Measurements from ENCODE around the gene IGSF21.

The IGSF21 gene

GRCh38 chr1:18066576-18066975, 41.0 kb upstream of the IGSF21 start:
- no peak for DNase-seq (ENCODE audit: low read depth, low spot score)
- H3K4me3 ChIP-seq (ENCODE audit: low read depth, low read length), result no peak overlapping the region
- TF ChIP-seq CTCF (IDR thresholded peaks at IDR 0.05; ENCODE audit: low read depth, low read length), result no peak
- in situ Hi-C loops (cut with HindIII; ENCODE audit: low sequenced_read_pairs), result no loop called here

- no peak for DNase-seq (ENCODE audit: low read depth, low spot score)
- no peak overlapping the region for H3K4me3 ChIP-seq (ENCODE audit: low read depth, low read length)
- in situ Hi-C loops (cut with HindIII; ENCODE audit: low sequenced_read_pairs), result no loop called here
- TF ChIP-seq CTCF (IDR thresholded peaks at IDR 0.05; ENCODE audit: low read depth, low read length), result no peak
These were observed 37.7 kb upstream of the IGSF21 start for GRCh38 chr1:18069903-18070302.

- TF ChIP-seq CTCF (IDR thresholded peaks at IDR 0.05; ENCODE audit: low read depth, low read length), result no peak
- no peak overlapping the region for H3K4me3 ChIP-seq (ENCODE audit: low read depth, low read length)
- DNase-seq (ENCODE audit: low read depth, low spot score), result no peak
- in situ Hi-C loops (cut with HindIII; ENCODE audit: low sequenced_read_pairs), result no loop called here
These were observed 35.5 kb upstream of the IGSF21 start for GRCh38 chr1:18072066-18072465.

- H3K4me3 ChIP-seq (ENCODE audit: low read depth, low read length), result no peak overlapping the region
- in situ Hi-C loops (cut with HindIII; ENCODE audit: low sequenced_read_pairs), result no loop called here
- TF ChIP-seq CTCF (IDR thresholded peaks at IDR 0.05; ENCODE audit: low read depth, low read length), result no peak
- DNase-seq (ENCODE audit: low read depth, low spot score), result no peak
These were observed 34.4 kb upstream of the IGSF21 start for GRCh38 chr1:18073066-18073642.

GRCh38 chr1:18077657-18078215, 29.9 kb upstream of the IGSF21 start:
- no peak overlapping the region for H3K4me3 ChIP-seq (ENCODE audit: low read depth, low read length)
- TF ChIP-seq CTCF (IDR thresholded peaks at IDR 0.05; ENCODE audit: low read depth, low read length), result no peak
- in situ Hi-C loops (cut with HindIII; ENCODE audit: low sequenced_read_pairs), result no loop called here
- DNase-seq (ENCODE audit: low read depth, low spot score), result no peak

- no peak for DNase-seq (ENCODE audit: low read depth, low spot score)
- in situ Hi-C loops (cut with HindIII; ENCODE audit: low sequenced_read_pairs), result no loop called here
- TF ChIP-seq CTCF (IDR thresholded peaks at IDR 0.05; ENCODE audit: low read depth, low read length), result no peak
- H3K4me3 ChIP-seq (ENCODE audit: low read depth, low read length), result no peak overlapping the region
These were observed 27.5 kb upstream of the IGSF21 start for GRCh38 chr1:18079941-18080735.

All from astrocyte of the spinal cord (primary cell).